HepG2 (cell line): ENCODE results near the gene PRXL2A. TPM values are rescaled to one million over a fixed set of nuclear protein-coding genes. Genes with fewer than 3 reads are reported as not detected.
A peak's percentile ranks its signal among the peaks of the same experiment; 100 is the strongest.

Experiments used
- AGO1 ChIP-seq: fragments of 200-400 bp; formaldehyde crosslinking; IDR thresholded peaks from 2 replicates; pipeline ENCODE4 v1.6.1; 2017; ENCODE audit warnings: mild to moderate bottlenecking, low read depth, low read length, moderate library complexity; ENCODE audit not compliant: poor library complexity, severe bottlenecking
- FOXK2 ChIP-seq: fragments of 450-650 bp; IDR thresholded peaks from 2 replicates; pipeline ENCODE4 v1.6.1; 2016
- HOXA9 ChIP-seq: sonication (generic); formaldehyde crosslinking; IDR thresholded peaks from 2 replicates; pipeline ENCODE4 v1.8.1; 2022; ENCODE audit warnings: missing genetic modification reagents, mild to moderate bottlenecking, moderate library complexity, borderline replicate concordance
- PAF1 ChIP-seq: IDR thresholded peaks from 2 replicates; pipeline ENCODE4 v1.6.1; 2016; ENCODE audit warnings: missing genetic modification reagents, missing compliant biosample characterization
- PHB2 ChIP-seq: fragments of 450-650 bp; IDR thresholded peaks from 2 replicates; pipeline ENCODE4 v1.6.1; 2018; ENCODE audit not compliant: partially characterized antibody
- RBM39 ChIP-seq: fragments of 200-400 bp; formaldehyde crosslinking; IDR thresholded peaks from one replicate; pipeline ENCODE4 v1.6.1; 2018; ENCODE audit warnings: antibody characterized with exemption, mild to moderate bottlenecking, low read depth, low read length; ENCODE audit not compliant: poor library complexity, severe bottlenecking
- RXRA ChIP-seq: sonication (generic); formaldehyde crosslinking; IDR thresholded peaks from 2 replicates; pipeline ENCODE4 v1.5.1; 2020; ENCODE audit warnings: missing genetic modification reagents
- SOX5 ChIP-seq: IDR thresholded peaks from 2 replicates; pipeline ENCODE4 v1.6.1; 2016; ENCODE audit warnings: borderline replicate concordance
- ZFYVE20 ChIP-seq: sonication (generic); formaldehyde crosslinking; IDR thresholded peaks from 2 replicates; pipeline ENCODE4 v1.8.0; 2023; ENCODE audit warnings: low read depth, mild to moderate bottlenecking, moderate library complexity, missing genetic modification reagents, borderline replicate concordance
- ZNF263 ChIP-seq: sonication (generic); formaldehyde crosslinking; IDR thresholded peaks from 2 replicates; pipeline ENCODE4 v1.4.0; 2020; ENCODE audit warnings: missing genetic modification reagents
- ZNF441 ChIP-seq: sonication (generic); formaldehyde crosslinking; IDR thresholded peaks from 2 replicates; pipeline ENCODE4 v1.7.0; 2021; ENCODE audit warnings: missing genetic modification reagents, borderline replicate concordance
- ZNF878 ChIP-seq: sonication (generic); formaldehyde crosslinking; IDR thresholded peaks from 2 replicates; pipeline ENCODE4 v1.8.1; 2023; ENCODE audit warnings: mild to moderate bottlenecking, missing genetic modification reagents, moderate library complexity
- ZSCAN22 ChIP-seq: sonication (generic); formaldehyde crosslinking; IDR thresholded peaks from 2 replicates; pipeline ENCODE4 v1.4.0; 2020; ENCODE audit warnings: mild to moderate bottlenecking, missing genetic modification reagents
- polyA plus RNA-seq, 8 experiments: library from polyadenylated mRNA; depleted of rRNA in 3 of 8; stranded (reverse) in 7 of 8; unstranded in 1 of 8; fragments of >200 nt; fragmentation: Illumina TruSeq in 4 of 8; extraction: Trizol in 4 of 8; gene quantifications; 2 replicates each; pipeline versions ENCODE4 v1.2.1 to v1.2.3, GENCODE V29; 2011 to 2016; ENCODE audit warnings: low read depth in 4 of 8, missing spikeins in 1 of 8, mixed read lengths in 1 of 8; ENCODE audit not compliant: insufficient read depth in 1 of 8
- total RNA-seq, 5 experiments: library from RNA; depleted of rRNA; stranded (reverse); fragments of >200 nt; fragmentation: Illumina TruSeq; extraction: Trizol; gene quantifications; 2 replicates each; pipeline ENCODE4 v1.2.3, GENCODE V29; 2016; ENCODE audit warnings: low read depth in 1 of 5
- TF ChIP-seq, protein P1 (sequence below): sonication (generic); formaldehyde crosslinking; IDR thresholded peaks from 2 replicates; pipeline ENCODE4 v1.9.0; 2022; ENCODE audit warnings: missing genetic modification reagents, mild to moderate bottlenecking, borderline replicate concordance
- TF ChIP-seq, protein P2 (sequence below): sonication (generic); formaldehyde crosslinking; IDR thresholded peaks from 2 replicates; pipeline ENCODE4 v1.4.0; 2020; ENCODE audit warnings: missing genetic modification reagents
- TF ChIP-seq, protein P3 (sequence below): sonication (generic); formaldehyde crosslinking; IDR thresholded peaks from 2 replicates; pipeline ENCODE4 v1.5.1; 2020; ENCODE audit warnings: mild to moderate bottlenecking, missing genetic modification reagents, borderline replicate concordance
- TF ChIP-seq, protein P4 (sequence below): sonication (generic); formaldehyde crosslinking; IDR thresholded peaks from 2 replicates; pipeline ENCODE4 v1.4.0; 2020; ENCODE audit warnings: missing genetic modification reagents

Gene PRXL2A
- total and polyA plus RNA-seq, 2 of the 13 experiments (the other 11 are each of a cell fraction or from before 2014, with no cell fraction given) = 43.9 to 79.9 TPM

DNA sequence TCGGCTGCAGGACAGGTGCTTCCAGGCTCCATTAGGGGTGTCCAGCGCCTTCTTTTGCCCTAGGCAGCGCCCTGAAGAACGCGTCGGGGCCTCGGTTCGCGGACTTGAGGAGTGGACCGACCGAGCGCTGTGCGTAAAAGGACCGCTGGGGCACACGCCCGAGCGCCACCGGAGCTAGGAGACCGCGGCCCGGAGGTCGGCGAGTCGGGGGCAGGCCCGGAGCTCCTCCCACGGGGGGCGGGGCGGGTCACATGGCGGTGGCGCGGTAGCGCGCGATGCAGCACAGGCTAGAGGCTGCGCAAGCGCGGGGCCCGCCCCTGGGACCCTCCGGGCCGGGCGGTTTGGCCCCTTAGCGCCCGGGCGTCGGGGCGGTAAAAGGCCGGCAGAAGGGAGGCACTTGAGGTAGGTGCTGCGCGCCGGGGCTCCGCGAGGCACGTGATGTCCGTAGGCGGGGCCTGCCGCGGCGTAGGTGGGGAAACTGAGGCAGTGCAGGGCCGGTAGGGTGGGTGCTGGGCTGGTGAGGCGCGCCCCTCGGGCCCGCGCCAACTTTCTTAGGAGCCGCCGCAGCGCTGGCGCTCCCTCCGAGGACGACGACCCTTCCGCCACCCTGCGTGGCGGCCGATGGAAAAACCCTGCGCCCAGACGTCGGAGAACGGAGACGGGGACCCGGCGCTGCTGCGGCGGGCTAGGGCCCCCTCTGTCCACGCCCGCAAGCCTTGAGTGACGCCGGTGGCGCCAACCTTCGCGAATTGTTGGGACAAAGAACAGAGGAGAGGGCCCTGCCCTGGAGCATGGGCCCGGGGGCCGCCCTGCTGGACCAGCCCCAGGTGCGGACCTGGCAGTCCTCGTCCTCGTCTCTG, at the start of gene PRXL2A (continued):
- TF ChIP-seq, protein P1, sequence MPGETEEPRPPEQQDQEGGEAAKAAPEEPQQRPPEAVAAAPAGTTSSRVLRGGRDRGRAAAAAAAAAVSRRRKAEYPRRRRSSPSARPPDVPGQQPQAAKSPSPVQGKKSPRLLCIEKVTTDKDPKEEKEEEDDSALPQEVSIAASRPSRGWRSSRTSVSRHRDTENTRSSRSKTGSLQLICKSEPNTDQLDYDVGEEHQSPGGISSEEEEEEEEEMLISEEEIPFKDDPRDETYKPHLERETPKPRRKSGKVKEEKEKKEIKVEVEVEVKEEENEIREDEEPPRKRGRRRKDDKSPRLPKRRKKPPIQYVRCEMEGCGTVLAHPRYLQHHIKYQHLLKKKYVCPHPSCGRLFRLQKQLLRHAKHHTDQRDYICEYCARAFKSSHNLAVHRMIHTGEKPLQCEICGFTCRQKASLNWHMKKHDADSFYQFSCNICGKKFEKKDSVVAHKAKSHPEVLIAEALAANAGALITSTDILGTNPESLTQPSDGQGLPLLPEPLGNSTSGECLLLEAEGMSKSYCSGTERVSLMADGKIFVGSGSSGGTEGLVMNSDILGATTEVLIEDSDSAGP (CRISPR knock-in tag) = no peak; the same call in 1 of the 2 replicates
- TF ChIP-seq AGO1 (peak; percentile 27), ZFYVE20 (CRISPR knock-in tag) (no peak), PAF1 (CRISPR knock-in tag) (no peak), RXRA (peak; percentile 46; the same call in 1 of the 2 replicates), ZNF878 (CRISPR knock-in tag) (no peak), PHB2 (no peak), ZNF441 (CRISPR knock-in tag) (peak; percentile 84; the same call in 1 of the 2 replicates), RBM39 (peak; percentile 23), HOXA9 (CRISPR knock-in tag) (0 out of 2 replicates have a peak, but pooled peaks have one; percentile 59), FOXK2 (no peak), SOX5 (CRISPR knock-in tag) (no peak; the same call in 1 of the 2 replicates), ZSCAN22 (CRISPR knock-in tag) (0 out of 2 replicates have a peak, but pooled peaks have one; percentile 42), ZNF263 (peak; percentile 11; the same call in 1 of the 2 replicates)
- TF ChIP-seq, protein P2, sequence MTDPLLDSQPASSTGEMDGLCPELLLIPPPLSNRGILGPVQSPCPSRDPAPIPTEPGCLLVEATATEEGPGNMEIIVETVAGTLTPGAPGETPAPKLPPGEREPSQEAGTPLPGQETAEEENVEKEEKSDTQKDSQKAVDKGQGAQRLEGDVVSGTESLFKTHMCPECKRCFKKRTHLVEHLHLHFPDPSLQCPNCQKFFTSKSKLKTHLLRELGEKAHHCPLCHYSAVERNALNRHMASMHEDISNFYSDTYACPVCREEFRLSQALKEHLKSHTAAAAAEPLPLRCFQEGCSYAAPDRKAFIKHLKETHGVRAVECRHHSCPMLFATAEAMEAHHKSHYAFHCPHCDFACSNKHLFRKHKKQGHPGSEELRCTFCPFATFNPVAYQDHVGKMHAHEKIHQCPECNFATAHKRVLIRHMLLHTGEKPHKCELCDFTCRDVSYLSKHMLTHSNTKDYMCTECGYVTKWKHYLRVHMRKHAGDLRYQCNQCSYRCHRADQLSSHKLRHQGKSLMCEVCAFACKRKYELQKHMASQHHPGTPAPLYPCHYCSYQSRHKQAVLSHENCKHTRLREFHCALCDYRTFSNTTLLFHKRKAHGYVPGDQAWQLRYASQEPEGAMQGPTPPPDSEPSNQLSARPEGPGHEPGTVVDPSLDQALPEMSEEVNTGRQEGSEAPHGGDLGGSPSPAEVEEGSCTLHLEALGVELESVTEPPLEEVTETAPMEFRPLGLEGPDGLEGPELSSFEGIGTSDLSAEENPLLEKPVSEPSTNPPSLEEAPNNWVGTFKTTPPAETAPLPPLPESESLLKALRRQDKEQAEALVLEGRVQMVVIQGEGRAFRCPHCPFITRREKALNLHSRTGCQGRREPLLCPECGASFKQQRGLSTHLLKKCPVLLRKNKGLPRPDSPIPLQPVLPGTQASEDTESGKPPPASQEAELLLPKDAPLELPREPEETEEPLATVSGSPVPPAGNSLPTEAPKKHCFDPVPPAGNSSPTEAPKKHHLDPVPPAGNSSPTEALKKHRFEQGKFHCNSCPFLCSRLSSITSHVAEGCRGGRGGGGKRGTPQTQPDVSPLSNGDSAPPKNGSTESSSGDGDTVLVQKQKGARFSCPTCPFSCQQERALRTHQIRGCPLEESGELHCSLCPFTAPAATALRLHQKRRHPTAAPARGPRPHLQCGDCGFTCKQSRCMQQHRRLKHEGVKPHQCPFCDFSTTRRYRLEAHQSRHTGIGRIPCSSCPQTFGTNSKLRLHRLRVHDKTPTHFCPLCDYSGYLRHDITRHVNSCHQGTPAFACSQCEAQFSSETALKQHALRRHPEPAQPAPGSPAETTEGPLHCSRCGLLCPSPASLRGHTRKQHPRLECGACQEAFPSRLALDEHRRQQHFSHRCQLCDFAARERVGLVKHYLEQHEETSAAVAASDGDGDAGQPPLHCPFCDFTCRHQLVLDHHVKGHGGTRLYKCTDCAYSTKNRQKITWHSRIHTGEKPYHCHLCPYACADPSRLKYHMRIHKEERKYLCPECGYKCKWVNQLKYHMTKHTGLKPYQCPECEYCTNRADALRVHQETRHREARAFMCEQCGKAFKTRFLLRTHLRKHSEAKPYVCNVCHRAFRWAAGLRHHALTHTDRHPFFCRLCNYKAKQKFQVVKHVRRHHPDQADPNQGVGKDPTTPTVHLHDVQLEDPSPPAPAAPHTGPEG (CRISPR knock-in tag) = peak; percentile 82
- TF ChIP-seq, protein P3, sequence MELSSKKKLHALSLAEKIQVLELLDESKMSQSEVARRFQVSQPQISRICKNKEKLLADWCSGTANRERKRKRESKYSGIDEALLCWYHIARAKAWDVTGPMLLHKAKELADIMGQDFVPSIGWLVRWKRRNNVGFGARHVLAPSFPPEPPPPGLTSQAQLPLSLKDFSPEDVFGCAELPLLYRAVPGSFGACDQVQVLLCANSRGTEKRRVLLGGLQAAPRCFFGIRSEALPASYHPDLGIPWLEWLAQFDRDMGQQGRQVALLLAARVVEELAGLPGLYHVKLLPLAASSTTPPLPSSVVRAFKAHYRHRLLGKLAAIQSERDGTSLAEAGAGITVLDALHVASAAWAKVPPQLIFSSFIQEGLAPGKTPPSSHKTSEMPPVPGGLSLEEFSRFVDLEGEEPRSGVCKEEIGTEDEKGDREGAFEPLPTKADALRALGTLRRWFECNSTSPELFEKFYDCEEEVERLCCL (CRISPR knock-in tag) = no peak; the same call in 1 of the 2 replicates
- TF ChIP-seq, protein P4, sequence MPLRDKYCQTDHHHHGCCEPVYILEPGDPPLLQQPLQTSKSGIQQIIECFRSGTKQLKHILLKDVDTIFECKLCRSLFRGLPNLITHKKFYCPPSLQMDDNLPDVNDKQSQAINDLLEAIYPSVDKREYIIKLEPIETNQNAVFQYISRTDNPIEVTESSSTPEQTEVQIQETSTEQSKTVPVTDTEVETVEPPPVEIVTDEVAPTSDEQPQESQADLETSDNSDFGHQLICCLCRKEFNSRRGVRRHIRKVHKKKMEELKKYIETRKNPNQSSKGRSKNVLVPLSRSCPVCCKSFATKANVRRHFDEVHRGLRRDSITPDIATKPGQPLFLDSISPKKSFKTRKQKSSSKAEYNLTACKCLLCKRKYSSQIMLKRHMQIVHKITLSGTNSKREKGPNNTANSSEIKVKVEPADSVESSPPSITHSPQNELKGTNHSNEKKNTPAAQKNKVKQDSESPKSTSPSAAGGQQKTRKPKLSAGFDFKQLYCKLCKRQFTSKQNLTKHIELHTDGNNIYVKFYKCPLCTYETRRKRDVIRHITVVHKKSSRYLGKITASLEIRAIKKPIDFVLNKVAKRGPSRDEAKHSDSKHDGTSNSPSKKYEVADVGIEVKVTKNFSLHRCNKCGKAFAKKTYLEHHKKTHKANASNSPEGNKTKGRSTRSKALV = peak; percentile 78
